Measurements from ENCODE around the gene TANC1. TPM values are rescaled to one million over a fixed set of nuclear protein-coding genes. Genes with fewer than 3 reads are reported as not detected.
A peak's percentile ranks its signal among the peaks of the same experiment; 100 is the strongest.

The TANC1 gene
- total RNA-seq, 1 donor: 74.7 TPM

- no peak overlapping the region for H3K4me3 ChIP-seq (ENCODE audit: low read depth, low read length)
- DNase-seq (ENCODE audit: low read depth): no peak
- TF ChIP-seq CTCF (IDR thresholded peaks at IDR 0.05; ENCODE audit: insufficient read depth, low read depth, low read length): no peak
These were observed 155.3 kb downstream of the TANC1 start for GRCh38 chr2:159123786-159124185.

- TF ChIP-seq CTCF (IDR thresholded peaks at IDR 0.05; ENCODE audit: insufficient read depth, low read depth, low read length): no peak
- H3K4me3 ChIP-seq (ENCODE audit: low read depth, low read length): no peak overlapping the region
- peak; percentile 95 for DNase-seq (ENCODE audit: low read depth)
These were observed 156.0 kb downstream of the TANC1 start for GRCh38 chr2:159124441-159124911.

- DNase-seq (ENCODE audit: low read depth): peak; percentile 69
- H3K4me3 ChIP-seq (ENCODE audit: low read depth, low read length): no peak overlapping the region
- TF ChIP-seq CTCF (IDR thresholded peaks at IDR 0.05; ENCODE audit: insufficient read depth, low read depth, low read length): no peak
These were observed 156.6 kb downstream of the TANC1 start for GRCh38 chr2:159124931-159125467.

GRCh38 chr2:159125858-159126257 lies 157.4 kb downstream of the TANC1 start:
- no peak overlapping the region for H3K4me3 ChIP-seq (ENCODE audit: low read depth, low read length)
- DNase-seq (ENCODE audit: low read depth): no peak
- no peak for TF ChIP-seq CTCF (IDR thresholded peaks at IDR 0.05; ENCODE audit: insufficient read depth, low read depth, low read length)

- no peak overlapping the region for H3K4me3 ChIP-seq (ENCODE audit: low read depth, low read length)
- no peak for TF ChIP-seq CTCF (IDR thresholded peaks at IDR 0.05; ENCODE audit: insufficient read depth, low read depth, low read length)
- peak; percentile 84 for DNase-seq (ENCODE audit: low read depth)
These were observed 158.1 kb downstream of the TANC1 start for GRCh38 chr2:159126432-159127022.

- no peak overlapping the region for H3K4me3 ChIP-seq (ENCODE audit: low read depth, low read length)
- peak; percentile 53 for DNase-seq (ENCODE audit: low read depth)
- TF ChIP-seq CTCF (IDR thresholded peaks at IDR 0.05; ENCODE audit: insufficient read depth, low read depth, low read length): no peak
These were observed 159.8 kb downstream of the TANC1 start for GRCh38 chr2:159128191-159128590.

GRCh38 chr2:159129269-159129668 lies 160.8 kb downstream of the TANC1 start:
- no peak for TF ChIP-seq CTCF (IDR thresholded peaks at IDR 0.05; ENCODE audit: insufficient read depth, low read depth, low read length)
- DNase-seq (ENCODE audit: low read depth): no peak
- no peak overlapping the region for H3K4me3 ChIP-seq (ENCODE audit: low read depth, low read length)
